K562 (cell line): ENCODE results near the gene GLI3.

Experiments
- CEBPB ChIP-seq: fragments of 450-650 bp; IDR thresholded peaks from 2 replicates; pipeline ENCODE4 v1.6.1; 2016; ENCODE audit warnings: missing genetic modification characterization, missing compliant biosample characterization
- CTCF ChIP-seq, 3 experiments: IDR thresholded peaks in 2 of 3; conservative IDR thresholded peaks in 1 of 3; 2 replicates each; pipeline ENCODE4 v1.5.1; 2011 to 2012; ENCODE audit warnings: low read length in 3 of 3, mild to moderate bottlenecking in 3 of 3, control low read depth in 2 of 3, improper control_type of control experiment in 1 of 3, inconsistent platforms in 1 of 3, low read depth in 1 of 3, mixed read lengths in 1 of 3, moderate library complexity in 1 of 3; ENCODE audit not compliant: insufficient read depth in 2 of 3
- EHMT2 ChIP-seq: fragments of 450-650 bp; IDR thresholded peaks from 2 replicates; pipeline ENCODE4 v1.6.1; 2018; ENCODE audit warnings: antibody characterized with exemption
- FOXA1 ChIP-seq: fragments of 450-650 bp; IDR thresholded peaks from 2 replicates; pipeline ENCODE4 v1.6.1; 2016; ENCODE audit warnings: mild to moderate bottlenecking, borderline replicate concordance
- JUNB ChIP-seq: fragments of 450-650 bp; formaldehyde crosslinking; conservative IDR thresholded peaks from 2 replicates; pipeline ENCODE4 v1.4.0; 2020; ENCODE audit warnings: mild to moderate bottlenecking
- MYC ChIP-seq, 2 experiments: fragments of 250-450 bp in 1 of 2; sonication (Bioruptor Pico) in 1 of 2; IDR thresholded peaks; 2 replicates each; pipeline versions ENCODE4 v1.5.1 to v1.6.1; 2012 to 2021; ENCODE audit warnings: low read depth in 2 of 2, borderline replicate concordance in 1 of 2, improper control_type of control experiment in 1 of 2, low read length in 1 of 2, mild to moderate bottlenecking in 1 of 2, moderate library complexity in 1 of 2
- NFE2 ChIP-seq: IDR thresholded peaks from 2 replicates; pipeline ENCODE4 v1.6.1; 2014; ENCODE audit warnings: antibody characterized with exemption, low read depth
- PHF20 ChIP-seq: fragments of 450-650 bp; IDR thresholded peaks from 2 replicates; pipeline ENCODE4 v1.6.1; 2018; ENCODE audit not compliant: partially characterized antibody
- PML ChIP-seq: IDR thresholded peaks from 2 replicates; pipeline ENCODE4 v1.6.1; 2012; ENCODE audit warnings: low read length, inconsistent platforms
- SRSF1 ChIP-seq: fragments of 200-400 bp; formaldehyde crosslinking; IDR thresholded peaks from 2 replicates; pipeline ENCODE4 v1.6.1; 2017; ENCODE audit warnings: mild to moderate bottlenecking, low read depth, low read length, moderate library complexity
- TGIF2 ChIP-seq: sonication (generic); formaldehyde crosslinking; IDR thresholded peaks from 2 replicates; pipeline ENCODE4 v1.8.1; 2022; ENCODE audit warnings: mild to moderate bottlenecking, missing genetic modification reagents, moderate library complexity
- ZBTB5 ChIP-seq: fragments of 450-650 bp; IDR thresholded peaks from 2 replicates; pipeline ENCODE4 v1.6.1; 2017; ENCODE audit warnings: antibody characterized with exemption
- TF ChIP-seq, protein P1 (sequence below): sonication (generic); formaldehyde crosslinking; IDR thresholded peaks from 2 replicates; pipeline ENCODE4 v1.8.0; 2023; ENCODE audit warnings: mild to moderate bottlenecking, missing genetic modification reagents

GRCh38 chr7:42065942-42066341 lies 171.1 kb downstream of the GLI3 start:
- TF ChIP-seq MYC (IDR thresholded peaks at IDR 0.05; ENCODE audit: low read depth, low read length), result no peak
- no peak for TF ChIP-seq MYC (CRISPR knock-in tag; IDR thresholded peaks at IDR 0.05; ENCODE audit: borderline replicate concordance, low read depth)
- no peak for TF ChIP-seq TGIF2
- no peak for TF ChIP-seq CEBPB (tag)
- no peak for TF ChIP-seq SRSF1
- TF ChIP-seq CTCF (IDR thresholded peaks at IDR 0.05 in 2 of 3, conservative IDR thresholded peaks at IDR 0.05 in 1 of 3; ENCODE audit: insufficient read depth in 2 of 3, low read depth in 1 of 3, low read length in 3 of 3), result no peak
- TF ChIP-seq, protein P1, sequence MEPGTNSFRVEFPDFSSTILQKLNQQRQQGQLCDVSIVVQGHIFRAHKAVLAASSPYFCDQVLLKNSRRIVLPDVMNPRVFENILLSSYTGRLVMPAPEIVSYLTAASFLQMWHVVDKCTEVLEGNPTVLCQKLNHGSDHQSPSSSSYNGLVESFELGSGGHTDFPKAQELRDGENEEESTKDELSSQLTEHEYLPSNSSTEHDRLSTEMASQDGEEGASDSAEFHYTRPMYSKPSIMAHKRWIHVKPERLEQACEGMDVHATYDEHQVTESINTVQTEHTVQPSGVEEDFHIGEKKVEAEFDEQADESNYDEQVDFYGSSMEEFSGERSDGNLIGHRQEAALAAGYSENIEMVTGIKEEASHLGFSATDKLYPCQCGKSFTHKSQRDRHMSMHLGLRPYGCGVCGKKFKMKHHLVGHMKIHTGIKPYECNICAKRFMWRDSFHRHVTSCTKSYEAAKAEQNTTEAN (CRISPR knock-in tag), result no peak
- TF ChIP-seq FOXA1, result no peak
- no peak for TF ChIP-seq NFE2
- no peak for TF ChIP-seq ZBTB5
- TF ChIP-seq PHF20, result no peak
- no peak for TF ChIP-seq PML
- TF ChIP-seq JUNB (CRISPR knock-in tag), result no peak
- no peak for TF ChIP-seq EHMT2
